Sigmoid colon (tissue), 7 donors: ENCODE results near the gene R3HDM1. TPM values are rescaled to one million over a fixed set of nuclear protein-coding genes. Genes with fewer than 3 reads are reported as not detected.
"Not testable (repeated sequence)": the region's sequence is repeated elsewhere in the genome, so short reads cannot be mapped to it uniquely, and the experiment has no call there.

Experiments
- DNase-seq: peaks from one replicate; pipeline ENCODE4 v3.0.0-alpha.2; 2019
- H3K27ac ChIP-seq, 4 donors: fragments of 200-600 bp; sonication (generic); one replicate each; pipeline ENCODE4 v1.5.1; 2016 to 2019; ENCODE audit warnings: mild to moderate bottlenecking in 1 of 4
- H3K27me3 ChIP-seq, 3 donors: fragments of 200-600 bp; sonication (generic); one replicate each; pipeline ENCODE4 v1.5.1; 2019; ENCODE audit warnings: mild to moderate bottlenecking in 1 of 3
- H3K36me3 ChIP-seq, 4 donors: fragments of 200-600 bp; sonication (generic); one replicate each; pipeline ENCODE4 v1.5.1; 2016 to 2019
- H3K4me1 ChIP-seq, 4 donors: fragments of 200-600 bp; sonication (generic); one replicate each; pipeline ENCODE4 v1.5.1; 2017 to 2019
- H3K4me3 ChIP-seq, 4 donors: fragments of 200-600 bp; sonication (generic); one replicate each; pipeline ENCODE4 v1.5.1; 2017 to 2019; ENCODE audit warnings: mild to moderate bottlenecking in 2 of 4, moderate library complexity in 1 of 4
- H3K9me3 ChIP-seq, 4 donors: fragments of 200-600 bp in 3 of 4; sonication (generic) in 3 of 4; one replicate each; pipeline versions ENCODE4 v1.5.1 to v1.6.1; 2013 to 2019
- EP300 ChIP-seq, 4 donors: sonication (generic); formaldehyde crosslinking; IDR thresholded peaks; one replicate each; pipeline ENCODE4 v1.6.1; 2017; ENCODE audit warnings: antibody characterized with exemption in 4 of 4
- POLR2A ChIP-seq, 2 donors: fragments of 450-650 bp; IDR thresholded peaks; one replicate each; pipeline ENCODE4 v1.6.1; 2016; ENCODE audit warnings: antibody characterized with exemption in 2 of 2, mild to moderate bottlenecking in 2 of 2, moderate library complexity in 2 of 2
- POLR2AphosphoS5 ChIP-seq, 4 donors: sonication (generic); formaldehyde crosslinking; IDR thresholded peaks; one replicate each; pipeline ENCODE4 v1.6.1; 2017; ENCODE audit warnings: antibody characterized with exemption in 4 of 4
- WGBS, 2 donors: extraction: QIAGEN DNeasy Blood & Tissue Kit; methylation state at CpG; one replicate each; pipeline ENCODE4 v1.1.7; 2013; 5-methylcytosine and 5-hydroxymethylcytosine counted together
- intact Hi-C: fragments of 100-400 bp; cut with DNase I; formaldehyde crosslinking; loops from one replicate; pipeline ENCODE4 v1.15.1; 2023
- polyA plus RNA-seq, 3 donors: library from polyadenylated mRNA; stranded (reverse); fragments of 200-250 nt; gene quantifications; one replicate each; pipeline ENCODE4 v1.2.3, GENCODE V29; 2013
- total RNA-seq, 4 donors: library from RNA; depleted of rRNA; stranded (reverse); fragments of >200 nt; gene quantifications; one replicate each; pipeline ENCODE4 v1.1.0, GENCODE V29; 2016
- TF ChIP-seq, protein P1 (sequence below), 4 experiments: fragments of 450-650 bp in 3 of 4; fragments of 200-600 bp in 1 of 4; IDR thresholded peaks; one replicate each; pipeline ENCODE4 v1.5.1; 2016 to 2019; ENCODE audit warnings: antibody characterized with exemption in 4 of 4, mild to moderate bottlenecking in 3 of 4, moderate library complexity in 2 of 4
- donor health status: healthy with polysubstance abuse.
- donor health status: Bipolar disorder and iron deficiency.
- donor health status: healthy.

R3HDM1 gene
- total and polyA plus RNA-seq, 7 donors, result 5.3 to 34.6 (median 14.2) TPM

DNA sequence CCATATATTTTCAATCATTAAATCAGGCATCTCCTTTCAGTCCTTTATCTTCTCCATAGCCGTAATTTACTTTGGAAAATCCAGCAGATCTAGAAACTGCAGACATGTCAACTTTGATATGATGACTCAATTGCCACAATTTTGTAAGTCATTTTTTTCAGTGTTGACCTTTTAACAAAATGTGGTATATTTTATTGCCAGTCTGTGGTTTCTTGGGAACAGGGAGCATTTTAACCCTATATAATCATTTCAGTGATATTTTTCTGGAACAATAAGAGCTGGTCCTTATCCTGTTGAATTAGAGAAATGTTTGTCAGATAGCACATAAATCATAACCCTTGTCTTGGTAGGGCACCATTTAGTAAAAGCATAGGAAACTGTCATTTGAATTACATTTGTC is 119.4 kb downstream of the R3HDM1 start:
- DNase-seq, result no peak
- Histone ChIP-seq H3K27ac (no peak overlapping the region), H3K27me3 (no peaks in the 10 kb centered on the region), H3K4me1 (no peaks in the 10 kb centered on the region), H3K36me3 (peaks cover 0 to 45% (median 7%) of the 10 kb centered on the region in 4 donors), H3K4me3 (no peak overlapping the region), H3K9me3 (no peaks in the 10 kb centered on the region)
- whole genome bisulfite sequencing, 2 donors, result 92 to 96% methylated on average over 1 of the region's 1 CpG
- TF ChIP-seq POLR2AphosphoS5 (IDR thresholded peaks at IDR 0.05) (no peak), POLR2A (IDR thresholded peaks at IDR 0.05) (no peak), EP300 (IDR thresholded peaks at IDR 0.05) (no peak)
- TF ChIP-seq, protein P1, sequence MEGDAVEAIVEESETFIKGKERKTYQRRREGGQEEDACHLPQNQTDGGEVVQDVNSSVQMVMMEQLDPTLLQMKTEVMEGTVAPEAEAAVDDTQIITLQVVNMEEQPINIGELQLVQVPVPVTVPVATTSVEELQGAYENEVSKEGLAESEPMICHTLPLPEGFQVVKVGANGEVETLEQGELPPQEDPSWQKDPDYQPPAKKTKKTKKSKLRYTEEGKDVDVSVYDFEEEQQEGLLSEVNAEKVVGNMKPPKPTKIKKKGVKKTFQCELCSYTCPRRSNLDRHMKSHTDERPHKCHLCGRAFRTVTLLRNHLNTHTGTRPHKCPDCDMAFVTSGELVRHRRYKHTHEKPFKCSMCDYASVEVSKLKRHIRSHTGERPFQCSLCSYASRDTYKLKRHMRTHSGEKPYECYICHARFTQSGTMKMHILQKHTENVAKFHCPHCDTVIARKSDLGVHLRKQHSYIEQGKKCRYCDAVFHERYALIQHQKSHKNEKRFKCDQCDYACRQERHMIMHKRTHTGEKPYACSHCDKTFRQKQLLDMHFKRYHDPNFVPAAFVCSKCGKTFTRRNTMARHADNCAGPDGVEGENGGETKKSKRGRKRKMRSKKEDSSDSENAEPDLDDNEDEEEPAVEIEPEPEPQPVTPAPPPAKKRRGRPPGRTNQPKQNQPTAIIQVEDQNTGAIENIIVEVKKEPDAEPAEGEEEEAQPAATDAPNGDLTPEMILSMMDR (IDR thresholded peaks at IDR 0.05), result no peak
- intact Hi-C loops, result no loop called here

DNA sequence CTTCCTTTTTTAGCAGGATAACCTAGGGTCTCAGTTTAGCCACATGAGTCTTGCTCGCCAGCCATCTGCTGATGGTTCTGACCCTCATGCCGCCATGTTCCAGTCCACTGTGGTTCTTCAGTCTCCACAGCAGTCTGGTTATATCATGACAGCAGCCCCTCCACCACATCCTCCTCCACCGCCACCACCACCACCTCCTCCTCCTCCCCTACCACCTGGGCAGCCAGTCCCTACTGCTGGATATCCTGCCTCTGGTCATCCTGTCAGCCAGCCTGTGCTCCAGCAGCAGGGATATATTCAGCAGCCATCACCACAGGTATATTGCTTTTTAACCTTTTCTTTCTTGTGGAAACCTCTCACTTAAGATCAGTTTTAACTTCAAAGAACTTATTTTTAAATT is 120.4 kb downstream of the R3HDM1 start:
- Histone ChIP-seq H3K4me1 (no peaks in the 10 kb centered on the region), H3K9me3 (no peaks in the 10 kb centered on the region), H3K4me3 (no peak overlapping the region), H3K27me3 (no peaks in the 10 kb centered on the region), H3K27ac (no peak overlapping the region), H3K36me3 (peaks cover 0 to 37% (median 7%) of the 10 kb centered on the region in 4 donors)
- intact Hi-C loops, result no loop called here
- 89 to 97% methylated on average over 3 of the region's 3 CpGs for WGBS, 2 donors
- no peak for DNase-seq
- TF ChIP-seq POLR2AphosphoS5 (IDR thresholded peaks at IDR 0.05), result no peak

DNA sequence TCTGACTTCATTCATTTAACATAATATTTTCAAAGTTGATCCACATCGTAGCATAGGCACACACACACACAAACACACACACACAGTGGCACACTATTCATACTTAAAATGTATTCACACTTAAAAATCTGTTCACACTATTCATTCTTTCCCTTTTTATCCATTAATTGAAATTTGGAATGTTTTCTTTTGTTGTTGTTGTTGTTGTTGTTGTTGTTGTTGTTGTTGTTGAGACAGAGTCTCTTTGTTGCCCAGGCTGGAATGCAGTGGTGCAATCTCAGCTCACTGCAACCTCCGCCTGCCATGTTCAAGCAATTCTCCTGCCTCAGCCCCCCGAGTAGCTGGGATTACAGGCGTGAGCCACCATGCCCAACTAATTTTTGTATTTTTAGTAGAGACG is 123.0 kb downstream of the R3HDM1 start:
- H3K27ac ChIP-seq, H3K27me3 ChIP-seq, H3K9me3 ChIP-seq, H3K4me3 ChIP-seq, DNase-seq, intact Hi-C loops, H3K4me1 ChIP-seq: not testable (repeated sequence)
- 97% methylated on average over 5 of the region's 5 CpGs for WGBS, 2 donors
- peaks cover 0 to 45% (median 7%) of the 10 kb centered on the region in 4 donors for H3K36me3 ChIP-seq

DNA sequence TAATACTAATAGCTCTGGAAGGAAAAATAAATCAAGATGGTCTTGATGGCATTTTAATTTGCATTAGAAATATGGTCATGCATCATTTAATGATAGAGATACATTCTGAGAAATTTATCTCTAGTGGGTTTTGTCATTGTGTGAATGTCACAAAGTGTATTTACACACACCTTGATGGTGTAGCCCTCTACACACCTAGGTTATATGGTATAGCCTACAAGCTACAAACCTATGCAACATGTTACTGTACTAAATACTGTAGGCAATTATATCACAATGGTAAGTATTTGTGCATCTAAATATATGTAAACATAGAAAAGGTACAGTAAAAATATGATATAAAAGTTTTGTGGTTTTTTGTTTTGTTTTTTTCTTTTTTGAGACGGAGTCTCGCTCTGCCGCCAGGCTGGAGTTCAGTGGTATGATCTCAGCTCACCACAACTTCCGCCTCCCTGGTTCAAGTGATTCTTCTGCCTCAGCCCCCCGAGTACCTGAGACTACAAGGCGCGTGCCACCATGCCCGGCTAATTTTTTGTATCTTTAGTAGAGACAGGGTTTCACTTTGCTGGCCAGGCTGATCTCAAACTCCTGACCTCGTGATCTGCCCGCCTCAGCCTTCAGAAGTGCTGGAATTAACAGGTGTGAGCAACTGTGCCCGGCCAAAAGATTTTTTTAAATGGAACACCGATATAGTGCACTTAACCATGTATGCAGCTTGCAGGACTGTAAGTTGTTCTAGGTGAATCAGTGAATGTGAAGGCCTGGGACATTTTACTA is 126.7 kb downstream of the R3HDM1 start:
- peaks cover 0 to 53% (median 3%) of the 10 kb centered on the region in 4 donors for H3K36me3 ChIP-seq
- TF ChIP-seq, protein P1 (IDR thresholded peaks at IDR 0.05), result no peak
- TF ChIP-seq POLR2A (IDR thresholded peaks at IDR 0.05), result no peak
- TF ChIP-seq EP300 (IDR thresholded peaks at IDR 0.05), result no peak
- TF ChIP-seq POLR2AphosphoS5 (IDR thresholded peaks at IDR 0.05), result no peak
- no peaks in the 10 kb centered on the region for H3K9me3 ChIP-seq
- 83 to 93% methylated on average over 12 of the region's 12 CpGs for WGBS, 2 donors
- H3K27me3 ChIP-seq, result no peaks in the 10 kb centered on the region
- no peaks in the 10 kb centered on the region for H3K4me1 ChIP-seq
- no peak overlapping the region for H3K4me3 ChIP-seq
- no peak overlapping the region for H3K27ac ChIP-seq
- intact Hi-C loops, result no loop called here
- DNase-seq, result no peak

DNA sequence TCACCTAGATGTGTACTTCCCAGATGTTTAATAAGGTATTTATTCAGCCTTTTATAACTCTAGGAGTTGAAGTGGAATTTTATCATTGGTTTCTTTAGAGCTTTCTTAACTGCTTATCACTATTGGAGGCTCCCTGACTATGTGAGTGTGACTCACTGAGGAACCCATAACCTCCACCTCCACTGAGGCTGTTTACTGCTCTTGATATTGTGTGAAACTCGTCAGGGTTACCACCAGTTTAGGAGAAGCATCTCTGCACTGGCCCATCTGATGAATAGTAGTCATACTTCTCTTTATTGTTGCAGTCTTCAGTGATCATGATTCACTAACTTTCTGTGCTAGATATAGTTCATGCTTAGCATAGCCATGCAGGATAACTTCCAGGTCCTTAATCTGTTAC is 130.8 kb downstream of the R3HDM1 start:
- TF ChIP-seq EP300 (IDR thresholded peaks at IDR 0.05) (no peak), POLR2AphosphoS5 (IDR thresholded peaks at IDR 0.05) (no peak), POLR2A (IDR thresholded peaks at IDR 0.05) (no peak)
- TF ChIP-seq, protein P1 (IDR thresholded peaks at IDR 0.05), result no peak
- Histone ChIP-seq H3K27me3 (no peaks in the 10 kb centered on the region), H3K4me3 (no peak overlapping the region), H3K4me1 (peaks cover 0 to 3% (median 0%) of the 10 kb centered on the region in 4 donors), H3K36me3 (peaks cover 0 to 46% (median 3%) of the 10 kb centered on the region in 4 donors), H3K9me3 (no peaks in the 10 kb centered on the region), H3K27ac (no peak overlapping the region)
- intact Hi-C loops, result no loop called here
- WGBS, 2 donors, result 63 to 71% methylated on average over 1 of the region's 1 CpG
- no peak for DNase-seq
